NCI-H2196 (cell line): ENCODE results near the gene CDC25B.

ENCODE experiments used
- DNase-seq: peaks from one replicate; lab custom pipeline; 2025; ENCODE audit not compliant: unreplicated experiment; lab: John Stamatoyannopoulos, UW

The CDC25B gene

DNA sequence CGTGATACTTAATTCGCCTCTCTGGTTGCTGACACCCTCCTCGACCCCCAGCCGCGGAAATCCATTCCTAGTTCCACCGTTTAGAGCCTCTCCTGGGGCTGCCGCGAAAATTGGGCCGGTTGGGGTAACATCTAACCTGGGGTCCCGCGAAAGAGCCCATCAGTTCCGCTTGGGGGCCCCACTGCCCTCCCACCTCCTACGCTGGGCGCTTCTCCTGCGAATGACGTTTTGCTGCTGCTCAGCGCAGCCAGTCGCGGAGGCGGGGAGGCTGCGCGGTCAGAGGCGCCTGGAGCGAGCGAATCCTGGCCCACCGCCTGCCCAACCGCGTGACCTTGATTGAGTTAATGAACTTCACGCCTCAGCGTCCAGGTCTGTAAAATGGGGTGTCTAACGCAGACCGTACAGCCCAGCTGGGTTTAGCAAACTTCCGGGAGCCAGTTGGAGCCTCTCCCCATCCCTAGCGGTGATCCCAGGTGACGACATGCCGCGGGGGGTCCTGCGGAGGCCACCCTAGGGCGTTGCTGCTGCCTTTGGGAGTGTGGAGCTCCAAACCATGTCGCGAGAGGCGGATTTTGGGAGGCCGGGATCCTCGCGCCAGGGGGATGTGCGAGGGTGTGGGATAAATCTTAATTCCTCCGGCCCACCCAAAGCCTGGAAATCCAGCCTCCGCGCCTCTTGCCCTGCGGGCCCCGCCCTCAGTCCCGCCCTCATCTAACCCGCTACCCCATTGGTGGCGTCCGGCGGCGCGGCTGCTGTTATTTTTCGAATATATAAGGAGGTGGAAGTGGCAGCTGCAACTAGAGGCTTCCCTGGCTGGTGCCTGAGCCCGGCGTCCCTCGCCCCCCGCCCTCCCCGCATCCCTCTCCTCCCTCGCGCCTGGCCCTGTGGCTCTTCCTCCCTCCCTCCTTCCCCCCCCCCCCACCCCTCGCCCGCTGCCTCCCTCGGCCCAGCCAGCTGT, at the start of gene CDC25B:
CDC25B (plus strand) TSS at position 800 of the 958 bp plus-strand sequence. CDS start 222 bp downstream, outside the sequence.
- DNase-seq: peak; percentile 95

DNA sequence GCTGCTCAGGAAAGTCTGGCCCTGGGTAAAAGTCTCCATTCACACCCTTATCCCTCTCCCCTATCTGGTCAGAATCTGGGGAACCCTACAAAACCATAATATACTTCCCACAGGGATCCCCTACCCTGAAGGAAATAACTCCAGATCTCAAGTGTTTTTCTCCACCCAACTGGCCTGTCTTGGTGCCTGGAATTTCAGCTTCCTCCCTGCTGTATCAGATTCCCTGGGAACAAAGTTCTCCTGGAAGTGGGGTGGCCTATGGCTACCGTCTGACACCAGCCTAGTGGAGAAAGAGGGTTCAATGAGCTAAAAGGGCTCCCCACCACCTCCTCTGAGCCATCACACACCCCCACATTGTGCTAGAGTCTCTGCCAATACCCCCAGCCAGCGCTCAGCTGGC, 48.6 kb upstream of the CDC25B start:
- no peak for DNase-seq

DNA sequence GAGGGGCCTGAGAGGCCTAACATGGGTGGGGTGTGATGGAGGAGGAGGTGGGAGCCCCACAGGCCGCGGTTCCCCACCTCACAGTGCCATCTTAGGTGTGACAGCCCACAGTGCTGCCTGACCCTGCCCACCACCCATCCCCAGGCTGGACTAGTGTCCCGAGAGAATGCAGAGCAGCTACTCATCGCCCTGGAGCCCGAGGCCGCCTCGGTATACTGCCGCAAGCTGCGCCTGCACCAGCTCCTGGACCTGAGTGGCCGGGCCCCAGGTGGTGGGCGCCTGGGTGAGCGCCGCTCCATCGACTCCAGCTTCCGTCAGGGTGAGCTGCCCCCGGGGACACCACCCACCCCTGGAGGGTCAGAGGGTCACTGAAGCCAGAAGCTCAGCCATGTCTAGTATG, 48.0 kb upstream of the CDC25B start:
- DNase-seq: no peak

DNA sequence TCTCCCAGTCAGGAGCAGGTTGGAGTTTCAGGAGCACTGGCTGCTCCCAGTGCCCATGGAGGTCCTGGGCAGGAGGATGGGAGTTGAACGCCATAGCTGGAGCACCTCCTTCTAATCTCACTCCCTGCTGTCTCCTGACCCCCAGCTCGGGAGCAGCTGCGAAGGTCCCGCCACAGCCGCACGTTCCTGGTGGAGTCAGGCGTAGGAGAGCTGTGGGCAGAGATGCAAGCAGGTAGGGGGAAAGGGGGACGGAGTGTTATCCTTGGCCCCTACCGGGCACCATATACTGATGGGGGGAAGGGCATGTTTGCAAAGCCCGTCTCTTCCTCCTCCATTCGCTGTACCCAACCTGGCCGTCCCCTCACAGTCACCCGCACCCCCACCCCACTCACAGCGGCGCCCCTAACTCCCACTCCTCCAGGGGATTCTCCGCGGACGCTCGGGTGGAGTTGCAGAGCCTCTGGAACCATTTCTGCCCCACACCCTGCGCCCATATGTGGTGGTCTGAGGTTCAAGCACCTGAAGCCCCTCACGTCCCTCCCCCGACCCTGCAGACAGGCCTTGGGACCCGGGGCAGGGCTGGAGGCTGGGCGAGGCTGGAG, 46.9 kb upstream of the CDC25B start:
- DNase-seq: no peak

DNA sequence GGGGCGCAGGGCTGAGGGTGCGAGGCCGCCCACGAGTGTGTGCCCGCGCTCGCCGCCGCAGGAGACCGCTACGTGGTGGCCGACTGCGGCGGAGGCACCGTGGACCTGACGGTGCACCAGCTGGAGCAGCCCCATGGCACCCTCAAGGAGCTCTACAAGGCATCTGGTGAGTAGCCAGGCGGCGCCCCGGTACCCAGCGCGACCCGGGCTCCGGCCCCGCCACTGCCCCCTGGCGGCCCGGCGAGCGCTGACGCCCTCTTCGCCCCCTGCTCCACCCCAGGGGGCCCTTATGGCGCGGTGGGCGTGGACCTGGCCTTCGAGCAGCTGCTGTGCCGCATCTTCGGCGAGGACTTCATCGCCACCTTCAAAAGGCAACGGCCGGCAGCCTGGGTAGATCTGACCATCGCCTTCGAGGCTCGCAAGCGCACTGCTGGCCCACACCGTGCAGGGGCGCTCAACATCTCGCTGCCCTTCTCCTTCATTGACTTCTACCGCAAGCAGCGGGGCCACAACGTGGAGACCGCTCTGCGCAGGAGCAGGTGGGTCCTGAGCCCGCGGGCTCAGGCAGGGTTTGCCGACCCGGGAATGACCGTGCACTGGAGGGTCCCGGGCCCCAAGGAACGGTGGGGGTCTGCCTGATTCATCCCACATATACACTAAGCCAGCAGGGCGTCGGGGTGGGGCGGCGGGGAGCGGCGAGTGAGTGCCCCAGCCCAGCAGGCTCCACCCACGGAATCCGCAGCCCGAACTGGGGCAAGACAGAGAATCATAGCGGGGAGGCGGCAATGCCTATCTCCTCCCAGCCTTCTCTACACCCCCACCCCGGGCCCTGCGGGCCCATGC, 46.2 kb upstream of the CDC25B start:
- no peak for DNase-seq

DNA sequence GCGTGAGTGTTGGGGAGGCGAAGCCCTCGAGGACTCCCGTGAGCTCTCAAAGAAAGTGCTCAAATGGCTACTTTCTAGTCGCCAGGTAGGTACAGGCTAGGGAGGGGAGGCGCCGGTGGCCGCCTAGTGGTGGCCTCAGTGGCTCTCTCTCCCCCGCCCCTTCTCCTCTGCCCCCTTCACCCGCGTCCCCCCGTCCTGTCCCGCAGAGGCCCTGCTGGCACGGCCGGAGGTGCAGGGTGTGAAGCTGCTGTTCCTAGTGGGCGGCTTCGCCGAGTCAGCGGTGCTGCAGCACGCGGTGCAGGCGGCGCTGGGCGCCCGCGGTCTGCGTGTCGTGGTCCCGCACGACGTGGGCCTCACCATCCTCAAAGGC, 44.8 kb upstream of the CDC25B start:
- DNase-seq: no peak

DNA sequence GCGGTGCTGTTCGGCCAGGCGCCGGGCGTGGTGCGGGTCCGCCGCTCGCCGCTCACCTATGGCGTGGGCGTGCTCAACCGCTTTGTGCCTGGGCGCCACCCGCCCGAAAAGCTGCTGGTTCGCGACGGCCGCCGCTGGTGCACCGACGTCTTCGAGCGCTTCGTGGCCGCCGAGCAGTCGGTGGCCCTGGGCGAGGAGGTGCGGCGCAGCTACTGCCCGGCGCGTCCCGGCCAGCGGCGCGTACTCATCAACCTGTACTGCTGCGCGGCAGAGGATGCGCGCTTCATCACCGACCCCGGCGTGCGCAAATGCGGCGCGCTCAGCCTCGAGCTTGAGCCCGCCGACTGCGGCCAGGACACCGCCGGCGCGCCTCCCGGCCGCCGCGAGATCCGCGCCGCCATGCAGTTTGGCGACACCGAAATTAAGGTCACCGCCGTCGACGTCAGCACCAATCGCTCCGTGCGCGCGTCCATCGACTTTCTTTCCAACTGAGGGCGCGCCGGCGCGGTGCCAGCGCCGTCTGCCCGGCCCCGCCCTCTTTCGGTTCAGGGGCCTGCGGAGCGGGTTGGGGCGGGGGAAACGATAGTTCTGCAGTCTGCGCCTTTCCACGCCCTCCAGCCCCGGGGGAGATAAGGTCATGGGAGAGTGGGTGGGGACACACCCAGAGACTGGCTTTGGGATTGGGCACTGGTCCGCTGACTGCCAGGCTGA, 44.3 kb upstream of the CDC25B start:
- peak; percentile 86 for DNase-seq

DNA sequence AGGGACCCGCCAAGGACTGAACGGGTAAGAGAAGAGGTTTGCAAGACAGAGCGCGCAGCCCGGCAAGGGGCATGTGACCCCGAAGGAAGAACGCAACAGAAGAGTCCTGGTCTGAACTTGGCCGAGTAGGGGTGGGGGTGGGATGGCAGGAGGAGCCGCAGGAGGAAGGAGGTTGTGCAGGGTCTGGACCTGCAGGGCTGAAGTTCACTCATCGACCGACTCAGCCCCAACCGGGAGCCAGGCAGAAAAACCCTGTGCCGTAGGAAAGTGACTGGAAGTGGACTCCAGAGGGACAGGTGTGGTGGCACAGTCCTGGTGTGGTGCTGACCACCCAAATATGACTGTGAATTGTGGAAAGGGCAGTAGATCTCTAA, 43.7 kb upstream of the CDC25B start:
- peak; percentile 48 for DNase-seq

DNA sequence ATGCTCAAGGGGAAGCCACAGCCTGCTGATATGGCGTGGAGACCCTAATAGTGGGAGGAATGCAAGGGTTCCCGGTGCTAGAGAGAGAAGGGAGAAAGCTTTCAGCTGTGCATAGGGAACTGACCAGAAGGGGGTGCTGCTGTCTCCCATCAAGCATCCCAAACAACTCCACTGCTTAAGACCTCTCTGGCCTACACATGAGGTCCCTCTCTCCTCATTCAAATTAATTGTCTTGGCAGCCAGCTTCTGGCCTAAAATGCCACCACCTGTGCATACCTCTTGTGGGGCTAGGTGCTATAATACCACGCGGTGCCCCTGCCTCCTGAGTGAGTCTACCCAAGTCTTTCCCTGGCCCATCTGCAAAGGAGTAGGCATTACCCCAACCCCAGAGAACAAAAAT, 43.0 kb upstream of the CDC25B start:
- peak; percentile 61 for DNase-seq

DNA sequence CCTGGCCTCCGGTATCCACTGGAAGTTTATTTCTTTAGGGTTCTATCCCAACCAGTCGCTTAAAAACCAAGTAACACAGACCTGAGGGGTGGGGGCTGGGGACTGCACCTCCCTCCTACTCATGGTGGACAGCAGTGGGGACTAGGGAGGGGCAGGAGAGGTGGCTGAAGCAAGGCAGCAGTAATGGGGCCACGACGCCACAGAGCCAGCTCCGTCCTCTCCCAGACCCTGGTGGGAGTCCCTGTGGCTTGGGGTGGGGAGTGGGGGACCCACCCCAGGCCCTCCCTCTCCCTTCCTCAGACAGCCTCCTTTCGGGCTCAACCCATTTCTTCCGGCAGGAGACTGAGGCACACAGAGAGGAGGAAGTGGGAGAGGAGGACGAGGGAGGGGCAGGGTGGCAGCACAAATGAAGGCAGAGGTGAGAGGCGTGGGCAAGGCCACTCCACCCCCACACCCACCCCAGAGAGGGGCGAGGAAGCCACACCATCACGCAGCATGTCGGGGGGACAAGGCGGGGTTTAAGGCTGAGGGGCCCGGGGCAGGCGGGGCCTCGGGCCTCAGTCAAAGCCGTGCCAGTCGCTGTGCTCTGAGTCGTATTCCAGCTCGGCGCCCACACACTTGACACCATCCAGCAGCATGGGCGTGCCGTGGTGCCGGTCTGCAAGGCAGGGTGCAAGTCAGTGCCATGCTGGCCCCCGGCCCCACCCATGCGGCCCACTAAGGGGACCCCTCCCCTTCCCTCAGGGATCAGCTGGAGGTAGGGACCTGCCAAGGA, 42.4 kb upstream of the CDC25B start:
- no peak for DNase-seq

DNA sequence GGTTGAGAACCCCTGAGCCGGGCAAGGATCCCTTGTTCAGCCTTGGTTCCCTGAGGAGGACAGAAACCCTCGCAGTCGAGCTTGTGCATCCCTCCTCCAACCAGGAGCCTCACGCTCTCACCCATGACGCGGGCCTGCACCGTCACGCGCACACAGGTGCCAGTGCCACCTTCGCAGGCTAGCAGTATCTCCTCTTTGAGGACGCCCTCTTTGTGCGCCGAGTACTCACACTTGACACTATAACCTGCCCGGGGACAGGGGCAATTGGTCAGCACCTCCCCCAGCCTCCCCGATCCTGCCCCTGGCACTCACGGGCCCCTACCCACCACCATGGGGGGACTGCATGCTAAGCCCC, 41.9 kb upstream of the CDC25B start:
- no peak for DNase-seq

DNA sequence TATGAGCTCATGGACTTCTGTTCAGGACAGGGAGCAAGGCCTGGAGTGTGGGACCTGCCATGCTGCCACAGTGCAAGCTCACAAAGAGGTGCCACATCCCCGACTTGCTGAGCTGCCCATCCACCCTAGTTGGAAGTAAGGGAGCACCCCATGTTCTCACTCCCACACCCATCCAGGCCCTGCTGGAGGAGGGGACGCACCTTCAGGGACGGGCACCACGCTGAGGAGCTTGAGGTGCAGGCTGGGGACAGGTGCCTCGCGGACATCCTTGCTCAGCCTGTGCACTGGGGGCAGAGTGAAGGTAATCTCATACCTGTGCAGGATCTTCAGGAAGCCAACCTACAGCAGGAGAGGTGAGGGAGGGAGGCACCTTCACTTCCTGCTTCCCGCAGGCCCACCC, 40.8 kb upstream of the CDC25B start:
- DNase-seq: no peak

DNA sequence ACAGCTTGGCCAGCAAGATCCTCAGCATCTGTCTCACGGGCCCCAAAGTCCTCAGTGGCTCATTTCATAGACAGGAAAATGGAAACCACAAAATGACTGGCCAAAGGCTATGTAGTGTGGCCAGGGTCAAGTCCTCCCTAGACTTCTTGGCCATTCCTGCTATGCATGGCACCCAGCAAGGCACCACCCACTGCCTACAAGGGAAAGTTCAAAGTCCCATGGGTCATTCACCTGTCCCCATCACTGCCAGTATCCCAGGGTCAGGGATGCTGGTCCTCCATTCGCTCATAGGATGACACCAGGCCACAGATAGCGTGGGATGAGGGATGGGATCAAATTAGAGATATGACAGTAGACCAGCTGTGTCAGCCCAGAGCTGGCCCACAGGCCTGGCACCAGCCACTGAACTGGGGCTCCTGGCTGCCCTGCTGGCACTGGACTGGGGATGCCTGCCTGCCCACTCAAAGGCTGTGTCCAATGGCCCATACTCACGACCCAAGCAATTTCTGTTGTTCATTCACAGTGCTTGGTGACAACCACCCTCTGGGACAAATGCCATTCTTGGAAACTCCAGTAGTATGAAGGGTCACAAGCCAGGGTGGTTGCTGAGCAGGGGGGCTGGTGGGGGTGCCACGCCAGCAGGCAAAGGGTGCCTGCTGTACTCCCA, 40.2 kb upstream of the CDC25B start:
- DNase-seq: no peak

DNA sequence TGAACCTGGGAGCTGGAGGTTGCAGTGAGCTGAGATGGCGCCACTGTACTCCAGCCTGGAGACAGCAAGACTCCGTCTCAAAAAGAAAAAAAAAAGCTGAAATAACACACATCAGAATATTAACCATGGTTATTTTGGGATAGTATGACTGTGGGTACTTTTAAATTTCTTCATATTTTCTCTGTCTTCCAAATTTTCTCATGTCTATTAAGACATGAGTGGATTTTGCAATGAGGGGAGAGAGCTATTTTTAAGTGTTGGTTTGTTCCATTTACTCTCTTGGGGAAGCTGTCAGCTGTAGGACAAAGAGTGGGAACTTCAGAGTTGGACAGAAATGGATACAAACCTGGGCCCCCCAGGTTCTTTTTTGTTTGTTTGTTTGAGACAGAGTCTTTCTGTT, 38.8 kb upstream of the CDC25B start:
- DNase-seq: no peak

DNA sequence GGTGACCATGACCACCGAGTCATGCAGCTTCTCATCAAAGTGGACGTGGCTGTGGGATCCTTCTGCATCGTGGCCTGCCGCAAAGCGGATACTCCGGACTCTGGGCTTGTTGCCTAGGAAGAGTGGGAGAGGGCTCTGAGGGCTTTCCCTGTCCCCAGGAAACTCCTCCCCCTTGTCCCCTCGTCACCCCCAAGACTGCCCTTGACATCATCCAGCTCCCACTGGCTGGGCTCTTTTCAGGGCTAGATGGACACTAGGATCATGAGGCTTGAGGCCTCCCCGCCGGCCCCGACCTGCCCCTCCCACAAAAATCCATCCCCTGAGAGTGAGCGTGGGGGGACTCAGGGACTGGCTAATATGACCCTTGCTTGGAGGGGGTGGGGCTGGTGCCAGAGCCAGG, 37.5 kb upstream of the CDC25B start:
- DNase-seq: no peak

DNA sequence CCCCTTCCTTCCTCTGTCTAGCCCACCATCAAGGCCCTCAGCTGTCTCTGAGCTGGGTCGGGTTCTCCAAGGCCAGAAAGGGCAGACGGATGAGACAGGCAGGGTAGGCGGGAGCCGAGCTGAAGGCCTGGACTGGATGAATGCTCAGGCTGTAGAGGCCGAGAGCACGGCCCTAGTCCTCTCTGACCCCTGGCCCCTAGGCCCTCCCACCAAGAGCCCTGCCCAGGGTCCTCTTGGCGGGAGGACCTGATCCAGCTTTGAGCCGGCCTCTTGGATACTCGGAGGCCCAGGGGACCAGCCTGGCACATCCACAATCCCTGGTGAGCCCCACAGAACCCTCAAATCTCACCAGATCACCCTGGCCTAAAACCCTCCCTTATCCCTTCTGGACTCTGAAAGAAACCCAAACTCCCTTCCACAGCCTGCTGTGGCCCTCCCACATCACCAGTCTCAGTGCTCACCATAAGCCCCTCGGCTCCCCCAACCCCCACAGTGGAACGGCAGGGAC, 36.7 kb upstream of the CDC25B start:
- DNase-seq: no peak

DNA sequence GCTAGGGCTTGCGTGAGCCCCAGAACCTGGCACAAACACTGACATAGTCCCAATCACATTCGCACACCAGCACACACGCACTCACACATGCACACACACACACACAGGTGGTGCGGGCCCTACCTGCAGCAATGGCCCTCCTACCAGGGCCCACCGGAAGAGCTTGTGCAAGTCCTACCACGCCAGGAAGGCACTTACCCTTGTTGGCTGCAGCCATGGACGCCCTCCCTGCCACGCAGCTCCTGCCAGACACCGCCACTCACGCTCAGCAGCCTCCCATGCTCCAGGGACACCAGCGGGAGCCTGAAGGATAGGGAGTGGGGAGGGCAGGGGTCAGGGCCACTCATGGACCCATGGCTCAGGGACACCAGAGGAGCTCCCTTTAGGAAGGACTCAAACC, 36.2 kb upstream of the CDC25B start:
- no peak for DNase-seq

DNA sequence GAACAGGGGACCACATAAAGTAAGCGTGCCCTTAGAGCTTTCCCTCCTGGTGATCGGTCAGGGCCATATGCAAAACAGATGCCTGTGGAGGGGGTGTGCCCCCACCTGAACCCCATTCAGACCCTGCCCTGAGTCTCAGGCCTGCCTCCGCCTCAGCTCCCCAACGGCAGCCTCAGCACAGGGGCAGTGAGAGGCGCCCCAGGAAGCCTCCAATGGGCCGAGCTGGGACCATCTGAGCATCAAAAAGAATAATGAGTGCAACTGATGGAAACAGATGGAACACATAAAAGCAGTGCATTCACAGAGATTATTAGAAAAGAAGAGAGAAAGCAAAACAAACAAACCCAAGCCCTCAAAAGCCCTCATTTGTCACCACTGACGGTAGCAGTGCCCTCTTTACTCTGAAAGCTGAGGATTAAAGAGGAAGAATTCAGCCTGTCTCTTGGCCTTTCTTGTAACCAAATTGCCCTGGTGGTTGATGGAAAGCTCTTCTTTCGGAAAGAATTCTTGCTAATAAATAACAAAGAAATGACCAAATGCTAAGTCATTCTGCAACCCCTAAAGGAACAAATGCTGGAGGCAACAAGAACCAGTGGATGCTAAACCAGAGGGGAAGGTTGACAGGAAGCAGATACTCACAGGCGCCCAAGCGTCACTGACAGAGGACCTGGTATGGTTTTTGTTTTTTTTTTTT, 35.3 kb upstream of the CDC25B start:
- no peak for DNase-seq
